ENCODE measurements around the gene ASTN2.

ASTN2 gene

DNA sequence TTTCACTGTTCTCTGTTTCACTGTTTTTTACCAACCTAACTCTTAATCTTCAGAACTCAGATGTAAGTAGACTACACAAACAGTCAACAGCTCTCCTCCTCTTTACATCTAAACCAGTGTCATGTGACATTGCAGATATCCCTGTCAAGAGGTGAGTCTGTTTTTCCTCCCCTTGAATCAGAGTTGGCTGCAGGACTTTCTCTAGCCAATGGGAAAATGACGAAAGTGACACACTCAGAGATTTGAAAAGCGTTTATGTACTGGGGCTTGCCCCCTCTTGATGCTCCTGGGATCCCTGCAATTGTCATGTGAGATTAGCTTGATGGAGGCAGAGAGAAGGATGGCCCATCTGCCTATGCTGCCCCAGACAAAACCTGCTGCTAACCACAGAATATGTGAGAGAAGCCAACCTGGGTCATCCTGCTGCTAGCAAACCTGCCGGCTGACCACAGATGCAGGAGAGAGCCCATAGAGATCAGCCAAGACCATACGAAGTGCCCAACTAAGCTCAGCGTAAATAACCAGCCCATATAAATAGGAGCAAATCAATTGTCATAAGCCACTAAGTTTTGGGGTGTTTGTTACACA, 111.1 kb downstream of the ASTN2 start:
- no peak overlapping the region for H3K4me3 ChIP-seq (ENCODE audit: low read depth, low read length)
- TF ChIP-seq POLR2A (IDR thresholded peaks at IDR 0.05; ENCODE audit: extremely low read depth, insufficient read length) (no peak), MYC (IDR thresholded peaks at IDR 0.05; ENCODE audit: low read depth, low read length) (no peak), CTCF (IDR thresholded peaks at IDR 0.05; ENCODE audit: low read depth, low read length) (no peak), MAX (IDR thresholded peaks at IDR 0.05; ENCODE audit: low read depth, low read length) (no peak)
- no peak for DNase-seq (ENCODE audit: low read depth)

DNA sequence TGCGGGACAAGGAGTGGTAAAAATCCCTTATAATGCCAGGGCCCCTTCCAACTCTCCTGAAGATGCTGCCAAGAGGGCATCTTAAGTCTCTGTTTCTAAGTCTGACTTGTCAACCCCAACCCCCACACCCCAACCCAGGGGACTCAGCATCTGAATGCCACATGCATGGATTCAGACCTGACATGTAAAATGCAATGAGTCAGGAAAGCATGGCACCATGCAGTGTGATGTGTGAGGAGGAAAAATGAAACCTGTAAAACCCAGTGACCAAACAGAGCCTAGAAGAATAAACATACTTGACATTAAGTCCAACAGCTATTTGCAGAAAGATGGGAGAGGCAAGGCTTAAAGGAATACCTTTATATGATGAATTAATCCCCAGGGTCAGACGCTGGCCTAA, 112.4 kb downstream of the ASTN2 start:
- TF ChIP-seq MAX (IDR thresholded peaks at IDR 0.05; ENCODE audit: low read depth, low read length) (no peak), POLR2A (IDR thresholded peaks at IDR 0.05; ENCODE audit: extremely low read depth, insufficient read length) (no peak), CTCF (IDR thresholded peaks at IDR 0.05; ENCODE audit: low read depth, low read length) (no peak), MYC (IDR thresholded peaks at IDR 0.05; ENCODE audit: low read depth, low read length) (no peak)
- DNase-seq (ENCODE audit: low read depth) = no peak
- no peak overlapping the region for H3K4me3 ChIP-seq (ENCODE audit: low read depth, low read length)

GRCh38 chr9:117300371-117301110, 114.3 kb downstream of the ASTN2 start:
- H3K4me3 ChIP-seq (ENCODE audit: low read depth, low read length) = no peak overlapping the region
- no peak for DNase-seq (ENCODE audit: low read depth)
- no peak for TF ChIP-seq MYC (IDR thresholded peaks at IDR 0.05; ENCODE audit: low read depth, low read length)
- TF ChIP-seq POLR2A (IDR thresholded peaks at IDR 0.05; ENCODE audit: extremely low read depth, insufficient read length) = no peak
- TF ChIP-seq CTCF (IDR thresholded peaks at IDR 0.05; ENCODE audit: low read depth, low read length) = no peak
- no peak for TF ChIP-seq MAX (IDR thresholded peaks at IDR 0.05; ENCODE audit: low read depth, low read length)

GRCh38 chr9:117296453-117296852, 118.4 kb downstream of the ASTN2 start:
- no peak for DNase-seq (ENCODE audit: low read depth)
- TF ChIP-seq POLR2A (IDR thresholded peaks at IDR 0.05; ENCODE audit: extremely low read depth, insufficient read length) (no peak), MAX (IDR thresholded peaks at IDR 0.05; ENCODE audit: low read depth, low read length) (no peak), MYC (IDR thresholded peaks at IDR 0.05; ENCODE audit: low read depth, low read length) (no peak), CTCF (IDR thresholded peaks at IDR 0.05; ENCODE audit: low read depth, low read length) (no peak)
- no peak overlapping the region for H3K4me3 ChIP-seq (ENCODE audit: low read depth, low read length)

DNA sequence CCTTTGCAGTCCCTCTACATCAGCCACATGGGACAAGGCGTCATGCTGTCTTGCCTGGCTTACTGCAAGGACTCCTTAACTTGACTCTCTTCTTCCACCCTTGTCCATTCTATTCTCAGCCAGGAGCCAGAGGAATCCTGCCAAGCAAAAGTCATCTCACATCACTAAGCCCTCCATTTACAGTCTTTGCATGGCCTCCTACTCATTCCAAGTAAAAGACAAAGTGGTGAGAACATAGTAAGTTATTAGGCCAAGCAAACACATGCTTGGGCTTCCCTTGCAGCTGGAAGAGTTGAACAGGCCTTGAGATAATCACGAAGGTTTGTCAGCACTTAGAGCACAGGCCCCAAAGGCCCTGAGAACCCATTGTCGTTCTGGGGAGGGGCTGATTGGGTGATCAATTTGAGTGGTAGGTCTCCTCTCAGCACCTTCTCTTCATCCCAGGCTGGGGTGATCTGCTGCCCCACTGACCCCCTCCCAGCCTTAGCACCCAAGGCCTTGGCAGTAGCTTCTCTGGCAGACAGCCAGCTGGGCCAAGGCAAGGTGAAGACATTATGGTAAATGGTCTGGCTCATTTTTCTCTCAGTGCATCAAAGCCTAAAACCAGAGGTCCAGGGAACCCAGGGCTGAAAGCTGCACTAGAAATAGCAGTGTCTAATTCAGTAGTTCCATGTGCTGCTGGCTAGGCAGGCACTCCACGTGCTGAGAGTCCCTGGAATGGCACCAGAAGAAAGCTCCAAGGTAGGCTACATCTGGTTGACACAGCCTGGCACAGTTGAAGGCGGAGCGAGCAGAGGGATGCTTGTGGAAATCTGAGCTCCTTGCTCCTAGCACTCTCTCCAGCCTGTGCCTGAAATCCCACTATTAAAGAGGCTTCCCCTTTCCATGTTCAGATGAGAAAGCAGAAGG, 121.4 kb downstream of the ASTN2 start:
- no peak for DNase-seq (ENCODE audit: low read depth)
- H3K4me3 ChIP-seq (ENCODE audit: low read depth, low read length) = no peak overlapping the region
- TF ChIP-seq POLR2A (IDR thresholded peaks at IDR 0.05; ENCODE audit: extremely low read depth, insufficient read length) (no peak), MYC (IDR thresholded peaks at IDR 0.05; ENCODE audit: low read depth, low read length) (no peak), MAX (IDR thresholded peaks at IDR 0.05; ENCODE audit: low read depth, low read length) (no peak), CTCF (IDR thresholded peaks at IDR 0.05; ENCODE audit: low read depth, low read length) (no peak)
